GM13977 (cell line): Measurements from ENCODE around the gene RNF31.
A peak's percentile ranks its signal among the peaks of the same experiment; 100 is the strongest.

Experiments used
- DNase-seq: peaks from one replicate; pipeline ENCODE4 v3.0.0; 2012; ENCODE audit warnings: low spot score
- CTCF ChIP-seq: IDR thresholded peaks from 2 replicates; pipeline ENCODE4 v1.5.1; 2012; ENCODE audit warnings: mild to moderate bottlenecking, control low read depth; ENCODE audit not compliant: insufficient read depth; ENCODE audit errors: extremely low read depth, missing control alignments
- in situ Hi-C: fragments of 300-500 bp; cut with MboI; formaldehyde crosslinking; loops from one replicate; pipeline ENCODE4 v1.12.0; 2022; ENCODE audit warnings: low sequenced_read_pairs, low pct_unique_long_range_greater_than_20kb, mixed read lengths, inconsistent platforms; ENCODE audit not compliant: unreplicated experiment

RNF31 gene

GRCh38 chr14:24138396-24139271, 8.7 kb upstream of the RNF31 start:
- no peak for TF ChIP-seq CTCF
- in situ Hi-C loops, result no loop called here

GRCh38 chr14:24139272-24139934, 7.9 kb upstream of the RNF31 start:
- in situ Hi-C loops, result no loop called here
- no peak for DNase-seq
- TF ChIP-seq CTCF, result no peak

More at GRCh38 chr14:24138396-24139271, 8.7 kb upstream of the RNF31 start:
- no peak for DNase-seq

GRCh38 chr14:24141097-24141880, 6.0 kb upstream of the RNF31 start, which contains the start of gene EMC9:
TSS of gene EMC9 (minus strand) at chr14:24141591. CDS start at chr14:24141304, 287 bp downstream.
- in situ Hi-C loops, result no loop called here
- DNase-seq, result peak; percentile 97

GRCh38 chr14:24143511-24143910, 3.8 kb upstream of the RNF31 start:
- no peak for DNase-seq
- TF ChIP-seq CTCF, result no peak
- in situ Hi-C loops, result no loop called here

More at GRCh38 chr14:24141097-24141880, 6.0 kb upstream of the RNF31 start, which contains the start of gene EMC9:
- TF ChIP-seq CTCF, result no peak

- no peak for TF ChIP-seq CTCF
- in situ Hi-C loops, result no loop called here
- DNase-seq, result no peak
Measured at GRCh38 chr14:24144451-24144850, 2.8 kb upstream of the RNF31 start.

GRCh38 chr14:24145219-24145618, 2.1 kb upstream of the RNF31 start:
- in situ Hi-C loops, result no loop called here
- DNase-seq, result no peak

More at GRCh38 chr14:24145219-24145618, 2.1 kb upstream of the RNF31 start:
- no peak for TF ChIP-seq CTCF
